COLO829 (cell line): Measurements from ENCODE around the gene SLC7A7.
"Not testable (repeated sequence)": the region's sequence is repeated elsewhere in the genome, so short reads cannot be mapped to it uniquely, and the experiment has no call there.

ENCODE experiments used
- DNase-seq: peaks from one replicate; pipeline ENCODE4 v3.0.0; 2012; ENCODE audit warnings: low spot score

Gene SLC7A7

DNA sequence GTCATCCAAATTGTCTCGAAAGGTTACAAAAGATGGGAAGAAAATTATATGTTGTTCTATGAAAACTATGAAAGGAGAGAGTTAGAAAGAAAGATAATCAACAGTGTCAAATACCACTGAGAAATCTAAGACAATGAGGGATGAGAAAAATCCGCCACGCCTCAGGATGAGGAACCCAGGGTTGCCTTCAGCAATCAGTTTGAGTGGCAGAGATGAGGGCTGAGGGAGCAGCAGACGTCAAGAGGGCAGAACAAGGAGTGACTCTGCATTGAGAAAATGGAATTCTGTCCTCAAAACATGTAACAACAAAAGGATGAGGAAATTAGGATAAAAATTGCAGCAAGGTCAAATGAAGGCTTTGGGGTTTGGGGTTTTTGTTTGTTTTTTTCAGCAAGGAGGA, 67.0 kb downstream of the SLC7A7 start:
- DNase-seq: no peak

DNA sequence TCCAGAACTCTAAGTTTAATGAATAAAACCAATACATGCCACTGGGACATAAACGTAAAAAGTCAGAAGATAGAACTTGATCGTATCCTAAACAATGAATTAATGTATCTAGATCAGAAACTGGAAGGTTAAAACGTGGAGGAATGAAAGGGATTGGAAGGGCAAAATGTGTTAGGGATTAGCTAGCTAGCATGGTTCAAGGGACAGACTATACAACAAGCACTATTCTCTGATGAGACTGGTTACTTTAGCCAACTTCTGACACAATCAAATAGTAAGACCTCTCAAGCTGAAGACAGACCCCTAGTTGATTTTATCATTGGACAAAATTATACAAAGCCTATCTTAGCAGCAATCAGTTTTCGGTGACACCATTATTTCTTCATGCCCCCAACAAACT, 67.5 kb downstream of the SLC7A7 start:
- DNase-seq: no peak

DNA sequence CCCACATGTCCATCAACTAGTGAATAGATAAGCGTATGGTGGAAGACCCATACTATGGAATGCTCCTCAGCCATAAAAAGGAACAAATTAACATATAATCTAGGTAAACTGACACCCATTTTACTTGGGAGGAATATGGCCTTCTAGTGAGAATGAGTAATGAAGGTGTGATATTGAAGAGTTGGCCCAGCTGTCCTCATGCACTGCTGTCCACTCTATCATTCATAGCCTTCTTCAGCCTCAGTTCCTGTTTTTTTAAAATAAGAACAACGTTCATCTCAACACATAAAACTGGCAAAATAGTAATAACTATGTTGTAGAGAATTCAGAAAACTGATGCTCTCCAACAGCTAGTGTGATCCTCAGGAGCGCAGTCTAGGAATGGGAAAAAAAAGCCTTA, 75.2 kb downstream of the SLC7A7 start:
- no peak for DNase-seq

DNA sequence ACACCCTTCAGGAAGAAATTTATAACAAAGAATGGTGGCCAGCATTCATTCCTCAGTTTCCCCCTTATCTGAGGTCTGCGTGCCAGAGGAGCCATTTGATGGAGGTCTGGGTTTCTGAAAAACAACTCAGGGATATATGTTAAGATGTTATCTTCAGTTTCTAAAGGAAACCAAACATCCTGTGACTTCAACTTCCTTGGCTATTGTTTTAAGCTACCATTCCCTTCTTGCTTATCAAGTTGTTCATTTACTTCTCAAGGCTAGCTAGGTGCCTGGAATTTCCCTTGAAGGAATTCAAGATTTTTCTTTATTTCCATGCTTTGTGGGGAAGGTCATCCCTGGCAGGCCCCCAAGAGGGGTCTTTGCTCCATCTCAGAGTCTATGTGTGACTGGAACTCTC, 75.8 kb downstream of the SLC7A7 start:
- no peak for DNase-seq

DNA sequence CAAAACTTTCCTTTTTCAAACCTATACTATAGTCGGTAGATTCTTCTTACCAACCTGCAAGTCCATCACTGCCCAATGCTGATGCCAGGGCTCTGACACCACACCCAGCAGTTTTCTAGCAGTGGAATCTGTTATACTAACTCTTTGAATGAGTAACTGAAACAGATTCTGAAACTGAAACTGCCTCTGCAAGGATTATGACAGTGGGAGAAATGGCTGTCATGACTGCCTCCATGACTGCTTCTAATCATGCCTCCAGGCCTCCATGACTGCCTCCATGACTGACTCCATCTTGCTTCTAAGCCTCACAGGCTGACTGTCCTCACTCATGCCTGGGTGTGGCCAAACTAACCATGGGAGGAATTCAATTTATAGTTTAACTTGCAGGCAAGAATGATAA, 78.2 kb downstream of the SLC7A7 start:
- DNase-seq: no peak

DNA sequence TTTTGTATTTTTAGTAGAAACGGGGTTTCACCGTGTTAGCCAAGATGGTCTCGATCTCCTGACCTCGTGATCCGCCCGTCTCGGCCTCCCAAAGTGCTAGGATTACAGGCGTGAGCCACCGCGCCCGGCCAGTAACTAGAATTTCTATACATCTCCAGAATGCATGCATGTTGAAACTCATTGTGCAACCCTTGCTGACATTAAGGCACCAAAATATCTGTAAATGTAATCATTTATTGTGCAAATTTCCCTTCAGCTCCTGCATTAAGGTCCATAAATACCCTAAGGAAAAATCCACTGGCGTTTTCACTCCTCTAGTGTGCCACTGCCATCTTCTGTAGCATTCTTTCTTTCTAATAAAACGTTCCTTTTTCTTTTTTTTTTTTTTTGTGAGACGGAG, 78.9 kb downstream of the SLC7A7 start:
- not testable (repeated sequence) for DNase-seq

DNA sequence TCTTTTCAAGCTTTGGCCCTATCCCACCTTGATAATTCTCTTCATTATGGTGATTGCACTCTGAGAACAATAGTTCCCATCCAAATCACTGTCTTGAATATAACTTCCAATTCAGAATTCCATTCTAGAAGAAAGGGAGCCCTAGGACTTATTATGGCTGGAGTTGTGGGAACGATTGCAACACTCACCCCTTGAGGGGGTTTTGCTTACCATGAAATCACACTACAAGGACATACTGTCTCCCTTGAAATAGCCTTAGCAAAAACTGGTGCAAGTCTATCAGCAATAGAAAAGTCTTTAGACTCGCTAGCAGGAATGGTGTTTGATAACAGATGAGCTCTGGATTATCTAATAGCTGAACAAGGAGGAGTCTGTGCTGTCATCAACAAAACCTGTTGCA, 80.1 kb downstream of the SLC7A7 start:
- no peak for DNase-seq

DNA sequence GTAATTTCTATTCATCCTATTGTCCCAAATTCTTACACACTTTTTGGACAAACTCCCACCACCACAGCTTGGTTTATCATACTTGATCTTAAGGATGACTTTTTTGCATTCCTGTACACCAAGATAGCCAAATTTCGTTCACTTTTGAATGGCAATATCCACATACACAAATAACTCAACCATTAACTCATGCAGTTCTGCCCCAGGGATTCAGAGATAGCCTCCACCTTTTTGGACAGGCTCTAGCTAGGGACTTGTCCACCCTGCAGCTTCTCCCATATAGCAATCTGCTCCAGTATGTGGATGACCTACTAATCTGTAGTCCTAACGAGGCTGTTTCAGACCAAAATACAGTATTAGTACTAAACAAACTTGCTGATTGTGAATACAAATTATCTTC, 81.4 kb downstream of the SLC7A7 start:
- no peak for DNase-seq

DNA sequence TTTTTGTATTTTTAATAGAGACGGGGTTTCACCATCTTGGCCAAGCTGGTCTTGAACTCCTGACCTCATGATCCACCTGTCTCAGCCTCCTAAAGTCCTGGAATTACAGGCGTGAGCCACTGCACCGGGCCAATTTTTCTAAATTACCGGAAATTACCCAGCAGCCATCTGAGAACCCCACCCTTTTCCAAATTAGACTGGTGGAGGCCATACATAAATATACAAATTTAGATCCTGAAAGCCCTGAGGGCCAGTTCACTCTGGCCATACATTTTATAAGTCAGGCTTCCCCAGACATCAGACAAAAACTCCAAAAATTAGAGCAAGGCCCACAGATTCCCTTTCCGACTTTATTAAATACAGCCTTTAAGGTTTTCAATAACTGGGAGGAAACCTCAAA, 83.2 kb downstream of the SLC7A7 start:
- not testable (repeated sequence) for DNase-seq

DNA sequence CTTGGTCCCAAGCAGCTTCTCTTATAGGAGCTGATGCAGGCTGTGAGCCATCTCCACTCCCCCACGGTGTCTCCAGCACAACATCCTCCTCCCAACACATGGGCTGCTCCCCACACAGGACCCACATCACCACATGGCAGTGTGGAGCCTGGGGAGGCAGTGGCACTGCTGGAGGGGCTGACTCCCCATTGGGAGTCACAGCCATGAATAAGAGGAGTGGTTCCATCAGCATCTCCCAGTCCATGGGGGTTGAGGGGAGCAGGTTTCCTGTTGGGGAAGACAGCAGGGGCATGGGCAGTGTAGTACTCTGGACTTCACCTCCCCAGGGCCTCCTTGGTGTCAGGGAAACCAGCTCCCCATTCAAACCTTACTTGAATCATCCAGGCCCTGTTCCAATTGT, 89.2 kb downstream of the SLC7A7 start:
- DNase-seq: no peak

DNA sequence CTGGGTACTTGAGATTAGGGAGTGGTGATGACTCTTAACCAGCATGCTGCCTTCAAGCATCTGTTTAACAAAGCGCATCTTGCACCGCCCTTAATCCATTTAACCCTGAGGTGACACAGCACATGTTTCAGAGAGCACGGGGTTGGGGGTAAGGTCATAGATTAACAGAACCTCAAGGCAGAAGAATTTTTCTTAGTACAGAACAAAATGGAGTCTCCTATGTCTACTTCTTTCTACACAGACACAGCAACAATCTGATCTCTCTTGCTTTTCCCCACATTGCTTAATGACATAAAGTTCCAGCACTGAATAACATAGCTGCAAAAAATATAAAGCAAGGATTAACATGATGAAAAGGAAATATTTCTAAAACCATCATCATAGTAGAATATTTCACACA, 89.9 kb downstream of the SLC7A7 start:
- not testable (repeated sequence) for DNase-seq

DNA sequence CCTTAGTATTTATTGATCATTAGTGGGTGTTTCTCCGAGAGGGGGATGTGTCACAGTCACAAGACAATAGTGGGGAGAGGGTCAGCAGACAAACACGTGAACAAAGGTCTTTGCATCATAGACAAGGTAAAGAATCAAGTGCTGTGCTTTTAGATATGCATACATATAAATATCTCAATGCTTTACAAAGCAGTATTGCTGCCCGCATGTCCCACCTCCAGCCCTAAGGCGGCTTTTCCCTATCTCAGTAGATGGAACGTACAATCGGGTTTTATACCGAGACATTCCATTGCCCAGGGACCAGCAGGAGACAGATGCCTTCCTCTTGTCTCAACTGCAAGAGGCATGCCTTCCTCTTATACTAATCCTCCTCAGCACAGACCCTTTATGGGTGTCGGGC, 90.4 kb downstream of the SLC7A7 start:
- DNase-seq: not testable (repeated sequence)

DNA sequence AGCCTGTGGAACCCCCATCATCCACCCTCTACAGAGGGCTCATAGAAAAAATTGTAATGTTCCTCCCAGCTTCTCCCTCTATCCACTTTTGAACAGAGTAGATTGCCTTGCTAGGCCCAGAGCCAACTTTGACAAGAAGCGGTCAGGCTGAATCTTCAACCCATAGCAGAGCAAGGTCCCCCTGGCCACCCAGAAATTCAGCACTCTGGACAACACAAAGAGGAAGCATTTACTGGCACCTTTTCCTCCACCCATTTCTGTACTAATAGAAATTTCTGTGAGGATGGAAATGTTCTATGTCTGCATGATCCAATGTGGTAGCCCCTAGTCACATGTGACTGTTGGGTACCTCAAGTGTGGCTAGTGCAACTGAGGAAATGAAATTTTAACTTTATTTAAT, 91.4 kb downstream of the SLC7A7 start:
- DNase-seq: no peak
